Putamen (tissue), 1 donor: ENCODE data around the gene PPIE.
"Not testable (repeated sequence)": the region's sequence is repeated elsewhere in the genome, so short reads cannot be mapped to it uniquely, and the experiment has no call there.

ENCODE experiments used
- DNase-seq: peaks from one replicate; pipeline ENCODE4 v3.0.0-alpha.2; 2016; ENCODE audit warnings: low spot score

The PPIE gene

DNA sequence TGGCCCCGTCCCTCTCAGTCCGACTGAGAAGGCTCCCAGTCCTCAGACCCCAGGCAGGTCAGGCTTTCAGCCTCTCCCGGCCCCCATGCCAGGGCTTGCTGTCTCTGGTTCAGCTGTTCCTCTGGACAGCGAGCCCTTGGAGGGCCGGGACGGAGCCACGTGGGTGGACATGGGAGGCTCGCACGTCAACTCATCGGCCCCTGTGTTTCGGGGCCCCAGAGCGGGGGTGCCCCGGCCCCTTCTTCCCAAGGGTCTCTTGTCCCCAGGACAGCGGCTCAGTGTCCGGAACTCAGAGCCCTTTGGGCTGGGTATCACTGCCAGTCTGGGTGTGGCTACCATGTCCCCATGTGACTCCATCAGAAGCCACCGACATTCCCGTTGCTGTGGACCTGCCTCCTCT is 39.2 kb downstream of the PPIE start:
- not testable (repeated sequence) for DNase-seq

- not testable (repeated sequence) for DNase-seq
Observed at GRCh38 chr1:39778463-39779099, 39.9 kb downstream of the PPIE start.

DNA sequence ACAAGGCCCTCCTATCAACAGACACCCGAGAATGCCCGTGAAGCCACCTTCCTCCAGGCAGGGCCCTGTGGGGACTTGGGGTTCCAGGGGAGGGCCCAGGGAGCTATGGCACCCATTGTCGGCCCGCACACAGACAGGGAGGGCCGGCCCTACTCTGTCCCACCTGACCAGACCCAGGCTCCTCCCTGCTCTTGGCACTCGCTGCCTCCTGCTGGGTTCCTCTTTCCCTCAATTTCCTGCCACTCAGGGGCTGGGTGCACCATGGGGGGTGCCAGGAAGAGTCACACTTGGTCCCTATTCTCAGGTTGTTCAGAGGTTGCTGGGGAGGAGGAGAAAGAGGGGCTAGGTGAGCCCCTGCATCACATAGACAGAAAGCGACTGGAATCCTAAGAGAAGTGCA is 40.5 kb downstream of the PPIE start:
- DNase-seq = no peak

DNA sequence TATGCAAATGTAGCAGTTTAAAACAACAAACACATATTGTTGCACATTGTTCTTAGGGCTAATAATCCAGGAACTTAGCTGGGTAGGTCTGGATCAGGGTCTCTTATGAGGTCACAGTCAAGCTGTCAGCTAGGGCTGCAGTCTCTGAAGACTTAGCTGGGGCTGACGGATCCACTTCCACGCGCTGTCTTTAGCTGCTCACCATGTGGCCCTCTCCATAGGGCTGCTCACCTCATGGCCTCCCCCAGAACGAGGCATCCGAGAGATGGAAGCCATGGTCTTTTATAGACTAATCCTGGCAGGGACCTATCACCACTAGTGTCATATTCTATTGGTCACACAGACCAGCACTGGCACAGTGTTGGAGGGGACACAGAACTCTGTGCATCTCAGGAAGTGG is 41.1 kb downstream of the PPIE start:
- DNase-seq = no peak

GRCh38 chr1:39781349-39781715 is 42.6 kb downstream of the PPIE start:
- no peak for DNase-seq

- no peak for DNase-seq
Observed at GRCh38 chr1:39782103-39782502, 43.4 kb downstream of the PPIE start.

DNA sequence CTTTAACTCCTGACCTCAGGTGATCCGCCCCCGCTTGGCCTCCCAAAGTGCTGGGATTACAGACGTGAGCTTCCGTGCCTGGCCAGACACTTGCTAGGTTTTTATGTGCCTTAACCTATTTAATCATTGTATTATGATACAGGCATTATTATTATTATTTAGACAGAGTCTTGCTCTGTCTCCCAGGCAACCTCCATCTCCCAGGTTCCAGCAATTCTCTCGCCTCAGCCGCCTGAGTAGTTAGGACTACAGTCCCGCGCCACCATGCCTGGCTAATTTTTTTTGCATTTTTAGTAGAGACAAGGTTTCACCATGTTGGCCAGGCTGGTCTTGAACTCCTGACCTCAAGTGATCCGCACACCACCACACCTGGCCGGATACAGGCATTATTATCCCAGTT is 44.0 kb downstream of the PPIE start:
- not testable (repeated sequence) for DNase-seq

DNA sequence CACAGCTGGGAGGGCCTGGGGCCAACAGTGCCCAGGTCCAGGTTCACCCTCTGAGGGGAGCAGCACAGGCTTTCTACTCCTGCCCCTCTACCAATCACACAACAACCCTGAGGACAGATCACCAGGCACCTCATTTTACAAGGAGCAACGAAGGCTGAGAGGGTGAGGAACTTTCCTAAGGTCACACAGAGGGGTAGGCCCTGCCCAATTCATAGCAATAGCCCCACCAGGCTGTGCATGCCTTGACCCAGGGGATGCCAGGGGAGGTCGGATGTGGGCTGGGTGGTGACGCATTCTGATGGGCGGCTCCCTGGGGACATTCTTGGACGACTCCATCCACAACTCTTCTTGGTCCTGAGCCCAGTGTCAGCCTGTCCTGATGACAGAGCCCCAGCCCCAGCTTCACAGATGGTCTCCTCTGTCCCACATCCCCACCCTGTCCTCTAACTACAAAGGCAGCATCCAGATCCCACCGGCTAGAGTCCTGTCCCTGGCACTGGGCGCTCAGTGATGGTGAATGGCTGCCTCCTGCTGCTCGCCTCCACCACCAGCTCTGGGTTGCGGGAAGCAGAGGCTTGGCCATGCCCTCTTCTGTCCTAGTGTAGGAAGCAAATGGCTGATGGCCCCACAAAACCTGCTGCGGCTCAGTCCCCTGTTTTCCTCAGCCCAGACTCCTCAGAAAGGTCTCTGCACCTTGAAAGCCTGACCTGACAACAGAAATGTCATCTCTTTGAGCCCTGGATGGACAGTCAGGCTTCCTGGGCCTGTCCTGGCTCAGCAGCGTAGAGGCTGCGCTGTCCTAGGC is 47.8 kb downstream of the PPIE start:
- not testable (repeated sequence) for DNase-seq

GRCh38 chr1:39787108-39787375 is 48.4 kb downstream of the PPIE start:
- not testable (repeated sequence) for DNase-seq

DNA sequence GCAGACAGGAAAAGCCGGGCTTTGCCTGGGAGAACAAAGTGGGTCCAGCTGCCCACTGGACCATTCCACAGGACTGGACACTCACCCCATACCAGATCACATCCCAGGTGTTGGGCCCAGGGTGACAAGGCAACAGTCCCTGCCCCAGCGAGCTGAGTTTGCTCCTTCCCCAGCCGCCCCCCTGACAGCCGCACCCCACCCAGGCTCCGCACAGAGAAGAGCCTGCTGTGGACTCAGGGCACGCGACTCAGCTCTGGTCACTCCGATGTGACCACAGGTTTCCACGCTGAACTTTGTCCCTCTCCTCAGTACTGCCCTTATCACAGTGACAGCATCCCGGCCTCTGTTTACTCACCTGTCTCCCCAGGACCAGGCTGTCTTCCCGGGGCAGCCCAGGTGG is 48.8 kb downstream of the PPIE start:
- no peak for DNase-seq

DNA sequence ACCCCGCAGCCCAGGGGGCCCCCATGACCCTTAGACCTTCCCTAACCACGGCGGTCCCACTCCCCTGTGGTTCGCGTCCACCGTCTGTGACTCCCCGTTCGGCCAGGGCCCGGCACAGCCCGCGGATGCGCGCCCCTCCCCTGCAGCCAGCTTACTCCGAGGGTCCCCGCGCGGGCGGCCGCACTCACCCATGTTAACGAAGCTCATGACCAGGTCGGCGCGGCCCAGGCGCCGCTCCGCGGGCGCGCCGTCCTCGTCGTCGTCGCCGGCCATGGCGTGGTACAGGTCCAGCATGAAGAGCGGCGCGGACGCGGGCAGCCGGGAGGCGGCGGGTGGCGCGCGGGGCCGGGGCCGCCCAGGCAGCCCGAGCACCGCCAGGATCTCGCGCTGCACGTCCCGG is 49.3 kb downstream of the PPIE start:
- DNase-seq = not testable (repeated sequence)

GRCh38 chr1:39788426-39788757 is 49.7 kb downstream of the PPIE start:
- no peak for DNase-seq

- DNase-seq = peak; percentile 26
Observed at GRCh38 chr1:39788758-39789570, 50.3 kb downstream of the PPIE start, which contains the start of gene BMP8B. Gene BMP8B, minus strand, starts transcription at chr1:39788865. Its CDS starts 380 bp downstream, at chr1:39788485.

DNA sequence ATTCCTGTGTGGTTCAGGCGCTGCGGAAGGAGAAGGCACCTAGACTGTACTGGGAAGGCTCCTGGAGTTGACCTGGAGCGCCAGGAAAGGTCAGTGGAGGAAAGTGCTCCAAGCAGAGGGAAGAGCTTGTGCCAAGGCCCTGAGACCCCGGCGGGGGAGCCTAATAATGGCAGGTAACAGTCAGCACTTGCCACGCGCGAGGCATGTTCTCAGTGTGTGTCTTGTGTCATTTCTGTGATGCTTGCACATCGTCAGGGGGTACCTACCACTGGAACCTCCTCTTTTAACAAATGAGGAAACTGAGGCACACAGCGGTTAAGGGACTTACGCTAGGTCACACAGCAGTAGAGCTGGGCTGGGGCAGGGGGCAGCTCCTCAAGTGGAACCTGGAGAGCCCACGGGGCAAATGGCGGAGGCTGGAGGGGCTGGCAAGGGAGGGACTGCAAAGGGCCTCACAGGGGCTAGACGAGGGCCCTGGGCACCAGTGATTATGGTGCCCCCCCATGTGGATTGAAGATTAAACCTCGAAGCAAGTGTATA is 51.0 kb downstream of the PPIE start:
- no peak for DNase-seq

- DNase-seq = no peak
Observed at GRCh38 chr1:39791838-39792237, 53.2 kb downstream of the PPIE start.

DNA sequence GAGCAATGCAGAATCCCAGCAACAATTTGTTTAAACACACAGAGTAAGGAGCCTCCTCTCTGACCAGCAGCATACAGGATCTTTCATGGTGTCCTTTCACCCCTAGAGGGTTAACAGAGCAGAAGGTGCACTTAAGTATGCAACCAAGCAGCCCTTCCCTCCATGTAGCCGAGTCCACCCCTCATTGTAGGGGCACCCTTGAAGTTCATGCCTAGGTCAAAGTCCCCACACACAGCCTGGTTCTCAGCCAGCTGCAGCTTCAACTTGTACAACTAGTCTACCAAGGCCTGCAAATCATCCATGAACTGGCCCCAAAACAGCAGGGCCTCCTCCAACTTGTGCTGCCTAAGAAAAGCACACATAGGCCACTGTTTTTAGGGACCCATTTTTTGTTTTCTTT is 57.0 kb downstream of the PPIE start:
- no peak for DNase-seq

GRCh38 chr1:39798859-39799769 is 60.4 kb downstream of the PPIE start:
- peak; percentile 42 for DNase-seq

GRCh38 chr1:39799770-39800470 is 61.2 kb downstream of the PPIE start:
- DNase-seq = no peak

DNA sequence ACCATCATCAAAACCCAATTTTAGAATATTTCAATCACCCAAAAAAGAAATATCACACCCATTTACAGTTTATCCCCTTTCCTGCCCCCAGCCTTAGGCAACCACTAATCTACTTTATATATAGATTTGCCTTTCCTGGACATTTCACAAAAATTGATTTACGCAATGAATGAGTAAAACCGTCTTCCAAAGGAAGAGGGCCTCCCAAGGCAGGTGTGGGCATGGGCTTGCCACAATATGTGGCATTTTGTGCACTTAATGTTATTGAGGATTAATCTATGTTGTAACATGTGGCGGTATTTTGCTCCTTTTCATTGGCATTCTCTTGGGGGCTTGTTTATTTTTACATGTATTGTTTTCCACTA is 61.8 kb downstream of the PPIE start:
- DNase-seq = no peak

GRCh38 chr1:39802496-39803260 is 64.0 kb downstream of the PPIE start:
- no peak for DNase-seq
